HG02884 (cell line): ENCODE results near the gene MYO15A.

Experiments used
- ATAC-seq: cut with Tn5 transposase; IDR thresholded peaks from one replicate; pipeline ENCODE4 v1.9.1; 2021; ENCODE audit warnings: mild to moderate bottlenecking, moderate library complexity; ENCODE audit not compliant: unreplicated experiment

Gene MYO15A

GRCh38 chr17:18124345-18125126 is 16.0 kb downstream of the MYO15A start:
- ATAC-seq: no peak

DNA sequence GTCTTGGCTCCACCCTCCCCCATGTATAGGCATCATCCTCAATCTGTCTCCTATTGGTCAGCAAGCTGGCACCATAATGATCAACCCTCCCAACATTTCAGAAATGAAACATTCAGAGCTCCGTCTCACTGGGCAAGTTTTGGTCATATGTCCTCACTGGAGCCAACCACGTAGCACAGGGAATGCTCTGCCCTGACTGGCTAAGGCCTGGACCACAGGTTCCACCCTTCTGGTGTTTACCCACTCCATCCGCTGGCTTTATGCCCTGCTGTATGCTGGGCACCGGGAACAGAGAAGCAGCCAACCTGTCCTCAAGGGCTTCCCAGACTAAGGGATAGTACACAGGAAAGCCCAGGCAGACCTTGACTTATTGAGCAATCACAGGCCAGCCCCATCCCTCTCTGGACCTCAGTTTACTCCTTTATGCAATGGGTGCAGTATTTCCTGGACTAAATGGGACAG is 20.5 kb downstream of the MYO15A start:
- no peak for ATAC-seq

- ATAC-seq: no peak
These were observed 24.2 kb downstream of the MYO15A start for GRCh38 chr17:18132711-18133110.

- no peak for ATAC-seq
These were observed 27.8 kb downstream of the MYO15A start for GRCh38 chr17:18136357-18136756.

GRCh38 chr17:18138065-18138749 is 29.7 kb downstream of the MYO15A start:
- no peak for ATAC-seq

- ATAC-seq: no peak
These were observed 30.5 kb downstream of the MYO15A start for GRCh38 chr17:18139092-18139491.

DNA sequence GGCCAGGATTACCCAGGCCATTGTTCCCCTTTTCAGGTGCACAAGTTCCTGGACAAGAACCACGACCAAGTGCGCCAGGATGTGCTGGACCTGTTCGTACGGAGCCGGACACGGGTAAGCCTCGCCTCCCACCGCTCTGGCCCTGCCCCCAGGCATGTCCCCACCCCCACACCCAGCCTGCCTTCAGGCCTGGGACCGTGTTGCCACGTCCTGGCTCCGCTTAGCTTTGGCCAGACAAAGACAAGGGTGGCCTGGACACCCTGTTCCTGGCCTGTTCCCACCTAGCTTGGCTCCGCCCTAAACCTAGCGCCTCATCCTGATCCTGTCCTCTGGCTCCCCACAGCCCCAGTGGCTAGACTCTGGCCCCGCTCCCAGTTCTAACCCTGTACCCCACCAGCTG is 30.9 kb downstream of the MYO15A start:
- no peak for ATAC-seq

DNA sequence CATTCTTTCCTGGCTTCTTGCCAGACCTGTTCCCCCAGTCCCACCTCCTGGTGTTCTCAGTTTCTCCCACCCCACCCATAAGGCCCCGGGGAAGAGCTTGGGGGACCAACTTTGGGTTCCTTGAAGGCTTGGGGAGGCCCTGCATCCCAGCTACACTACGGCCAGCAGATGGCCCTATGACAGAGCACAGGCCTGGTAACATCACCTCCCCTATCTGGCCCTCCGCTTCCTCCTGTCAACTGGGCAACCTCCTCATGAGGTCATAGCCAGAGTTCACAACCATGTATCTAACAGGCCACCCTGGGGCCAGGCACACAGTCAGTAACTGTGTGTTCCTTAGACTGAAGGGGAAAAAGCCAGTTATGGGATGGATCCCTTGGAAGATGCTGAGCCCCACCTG is 31.4 kb downstream of the MYO15A start:
- ATAC-seq: no peak

GRCh38 chr17:18140648-18141047 is 32.1 kb downstream of the MYO15A start:
- no peak for ATAC-seq

- no peak for ATAC-seq
These were observed 32.8 kb downstream of the MYO15A start for GRCh38 chr17:18141210-18141803.

GRCh38 chr17:18142417-18142816 is 33.9 kb downstream of the MYO15A start:
- no peak for ATAC-seq

GRCh38 chr17:18143044-18143936 is 34.7 kb downstream of the MYO15A start:
- ATAC-seq: no peak

GRCh38 chr17:18144261-18144660 is 35.7 kb downstream of the MYO15A start:
- no peak for ATAC-seq

DNA sequence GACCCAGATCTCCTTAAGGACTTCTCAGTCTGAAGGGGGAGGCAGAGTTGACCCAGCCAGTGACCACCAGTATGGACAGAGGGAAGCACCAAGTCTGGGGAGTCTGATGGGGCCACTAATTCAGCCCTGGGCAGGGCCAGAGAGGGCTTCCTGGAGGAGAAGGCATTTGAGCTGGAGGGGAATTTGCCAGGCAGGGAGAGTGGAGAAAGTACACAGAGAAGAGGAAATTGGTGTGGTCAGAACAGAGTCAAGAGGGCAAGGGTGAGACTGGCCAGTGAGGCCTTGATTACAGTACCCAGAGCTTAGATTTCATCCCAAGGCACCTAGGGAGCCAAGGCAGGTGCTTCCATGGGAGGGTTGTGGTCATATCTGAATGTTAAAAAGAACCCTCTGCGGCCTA is 36.3 kb downstream of the MYO15A start:
- ATAC-seq: no peak

GRCh38 chr17:18145811-18146210 is 37.3 kb downstream of the MYO15A start:
- ATAC-seq: no peak

DNA sequence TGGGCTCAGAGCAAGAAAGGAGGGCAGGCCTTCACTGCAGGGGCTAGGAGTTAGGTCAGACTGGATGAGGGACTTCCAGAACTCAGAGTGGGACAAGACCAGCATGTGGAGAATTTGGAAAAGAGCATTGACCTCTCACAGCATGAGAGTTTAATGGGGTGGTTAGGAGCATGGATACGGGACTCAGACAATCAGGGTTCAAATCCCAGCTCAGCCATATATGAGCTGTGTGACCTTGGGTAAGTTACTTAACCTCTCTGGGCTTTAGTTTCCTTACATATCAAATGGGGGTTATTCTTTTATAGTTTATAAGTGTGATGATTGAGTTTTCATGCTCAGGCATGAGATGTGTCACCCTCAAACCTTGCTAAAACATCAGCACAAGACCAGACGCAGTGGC is 37.7 kb downstream of the MYO15A start:
- ATAC-seq: no peak

DNA sequence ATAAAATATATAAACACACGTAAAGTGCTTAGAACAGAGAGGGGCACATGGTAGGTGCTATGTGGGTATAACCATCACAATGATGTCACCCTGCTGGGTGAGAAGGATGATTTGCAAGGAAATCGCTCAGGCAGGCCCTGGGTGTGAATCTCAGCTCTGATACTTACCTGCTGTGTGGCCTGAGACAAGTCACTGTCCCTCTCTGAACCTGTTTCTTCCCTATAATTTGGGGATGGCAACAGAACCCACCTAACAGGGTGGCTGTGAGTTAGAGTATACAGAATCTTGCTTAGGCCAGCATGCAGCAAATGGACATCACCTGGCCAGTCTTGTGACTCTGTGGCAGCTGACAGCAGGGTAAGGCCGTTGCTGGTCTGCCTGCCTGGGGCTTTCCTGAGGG is 38.4 kb downstream of the MYO15A start:
- no peak for ATAC-seq

DNA sequence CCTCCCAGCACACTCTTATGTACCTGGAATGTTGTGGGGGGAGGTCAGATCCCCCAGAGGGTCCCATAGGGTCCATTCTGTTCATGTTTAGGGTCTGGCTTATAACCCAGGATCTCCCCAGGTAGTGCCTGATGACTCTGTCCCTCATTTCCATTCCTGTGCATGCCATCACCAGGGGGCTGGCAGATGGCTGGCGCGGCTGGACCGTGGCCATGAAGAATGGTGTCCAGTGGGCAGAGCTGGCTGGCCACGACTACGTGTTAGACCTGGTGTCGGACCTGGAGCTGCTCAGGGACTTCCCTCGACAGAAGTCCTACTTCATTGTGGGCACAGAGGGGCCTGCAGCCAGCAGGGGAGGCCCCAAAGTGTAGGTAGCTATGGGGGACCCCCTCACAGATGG is 40.0 kb downstream of the MYO15A start:
- no peak for ATAC-seq

DNA sequence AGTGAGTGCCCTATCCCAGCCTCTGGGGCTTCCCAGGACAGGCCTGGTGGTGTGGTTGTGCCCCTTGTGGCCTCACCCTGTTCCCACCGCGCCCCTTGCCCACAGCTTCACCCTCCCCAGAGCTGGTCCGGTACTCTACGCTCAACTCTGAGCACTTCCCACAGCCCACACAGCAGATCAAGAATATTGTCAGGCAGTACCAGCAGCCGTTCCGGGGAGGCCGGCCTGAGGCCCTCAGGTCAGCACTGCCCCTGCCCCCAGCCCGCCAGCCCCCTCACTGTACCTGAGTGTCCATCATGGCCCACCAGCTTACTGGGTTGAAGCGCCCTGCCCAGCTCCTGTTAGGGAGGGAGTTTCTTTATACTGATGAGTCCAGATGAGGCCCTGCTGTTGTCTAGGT is 42.7 kb downstream of the MYO15A start:
- ATAC-seq: no peak

- no peak for ATAC-seq
These were observed 46.6 kb downstream of the MYO15A start for GRCh38 chr17:18155179-18155578.
